ENCODE data around the gene RSBN1.

- TF ChIP-seq, protein P1, sequence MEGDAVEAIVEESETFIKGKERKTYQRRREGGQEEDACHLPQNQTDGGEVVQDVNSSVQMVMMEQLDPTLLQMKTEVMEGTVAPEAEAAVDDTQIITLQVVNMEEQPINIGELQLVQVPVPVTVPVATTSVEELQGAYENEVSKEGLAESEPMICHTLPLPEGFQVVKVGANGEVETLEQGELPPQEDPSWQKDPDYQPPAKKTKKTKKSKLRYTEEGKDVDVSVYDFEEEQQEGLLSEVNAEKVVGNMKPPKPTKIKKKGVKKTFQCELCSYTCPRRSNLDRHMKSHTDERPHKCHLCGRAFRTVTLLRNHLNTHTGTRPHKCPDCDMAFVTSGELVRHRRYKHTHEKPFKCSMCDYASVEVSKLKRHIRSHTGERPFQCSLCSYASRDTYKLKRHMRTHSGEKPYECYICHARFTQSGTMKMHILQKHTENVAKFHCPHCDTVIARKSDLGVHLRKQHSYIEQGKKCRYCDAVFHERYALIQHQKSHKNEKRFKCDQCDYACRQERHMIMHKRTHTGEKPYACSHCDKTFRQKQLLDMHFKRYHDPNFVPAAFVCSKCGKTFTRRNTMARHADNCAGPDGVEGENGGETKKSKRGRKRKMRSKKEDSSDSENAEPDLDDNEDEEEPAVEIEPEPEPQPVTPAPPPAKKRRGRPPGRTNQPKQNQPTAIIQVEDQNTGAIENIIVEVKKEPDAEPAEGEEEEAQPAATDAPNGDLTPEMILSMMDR (IDR thresholded peaks at IDR 0.05): no peak
- no peak for TF ChIP-seq POLR2A (IDR thresholded peaks at IDR 0.05)
Measured at GRCh38 chr1:113857776-113858175, 45.5 kb upstream of the RSBN1 start.
